ENCODE results near the gene PAM. TPM values are rescaled to one million over a fixed set of nuclear protein-coding genes. Genes with fewer than 3 reads are reported as not detected.

PAM gene
- total RNA-seq, 5 donors from 2014 or later (not counting 1 experiment from before 2014, with no cell fraction given): 17.5 to 29.2 (median 23.3) TPM

DNA sequence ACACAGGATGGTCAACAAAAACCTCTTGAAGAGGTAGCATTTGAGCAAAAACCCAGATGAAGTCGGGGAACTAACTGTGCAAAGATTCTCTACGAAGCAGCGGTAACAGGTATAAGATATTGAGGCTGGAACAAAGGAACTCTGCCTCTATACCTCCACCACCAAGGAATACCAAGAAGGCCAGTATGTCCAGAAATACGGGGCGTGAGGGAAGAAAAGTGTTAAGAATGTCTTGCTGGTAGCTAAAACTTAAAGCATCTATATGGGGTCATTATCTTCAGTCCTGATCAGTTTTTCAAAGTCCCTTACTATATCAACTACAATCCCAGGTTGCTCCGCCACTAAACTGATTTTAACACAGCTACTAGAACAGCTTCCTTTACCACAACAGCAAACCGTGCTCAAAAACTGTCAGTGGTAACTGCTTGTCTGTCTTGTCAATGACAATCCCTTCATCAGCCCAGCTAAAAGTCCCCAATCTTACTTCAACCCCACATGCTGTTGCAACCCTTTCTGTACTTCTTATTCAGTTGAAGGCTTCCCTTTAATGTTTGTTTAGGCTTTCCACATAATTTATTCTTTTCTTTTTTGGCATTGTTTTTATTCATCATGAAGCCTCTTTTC is 9.4 kb downstream of the PAM start:
- H3K9me3 Mint-ChIP-seq: no peaks in the 10 kb centered on the region
- Histone ChIP-seq H3K36me3 (ENCODE audit: control insufficient read depth in 2 of 2, extremely low read depth in 1 of 2, insufficient read depth in 1 of 2, low read length in 1 of 2) (no peaks in the 10 kb centered on the region), H3K9me3 (no peaks in the 10 kb centered on the region), H3K27me3 (replicated peaks in 1 of 2; ENCODE audit: control insufficient read depth in 2 of 2, extremely low read depth in 1 of 2, insufficient read depth in 2 of 2, low read length in 1 of 2) (no peaks in the 10 kb centered on the region), H3K4me3 (ENCODE audit: control insufficient read depth in 1 of 2, extremely low read depth in 1 of 2, low read length in 1 of 2) (no peak overlapping the region), H3K27ac (ENCODE audit: low read length) (peak overlapping the region; percentile 38), H3K4me1 (ENCODE audit: control insufficient read depth in 1 of 2, extremely low read depth in 1 of 2, insufficient read depth in 2 of 2, low read length in 2 of 2) (peaks cover 0 to 18% of the 10 kb centered on the region in 2 experiments)
- 28% methylated on average over 2 of the region's 7 CpGs for WGBS (ENCODE audit: insufficient coverage)
- peaks cover 41 to 69% (median 65%) of the 10 kb centered on the region in 3 donors for H3K4me1 Mint-ChIP-seq
- peak in 3 of 4 experiments; percentile 21 to 68 (median 63) for ATAC-seq (replicated peaks in 1 of 4)
- H3K27ac Mint-ChIP-seq: peak overlapping the region; percentile 1 to 73
- CTCF ChIA-PET: interaction anchor here (0.7 to 3.9 kb wide), 5 partner anchors 9 to 375 kb away, joined by 3 to 18 read pairs (median 3); no protein-coding TSS in a partner anchor
- no peaks in the 10 kb centered on the region for H3K27me3 Mint-ChIP-seq
- POLR2A ChIA-PET: interaction anchor here in 1 of 2 donors (0.6 kb wide), 1 partner anchor 9 kb away, joined by 3 read pairs; the partner anchor contains the start of gene PAM
- no peak overlapping the region for H3K4me3 Mint-ChIP-seq
- DNase-seq: peak in 2 of 35 experiments; percentile 7 to 61
- no peaks in the 10 kb centered on the region for H3K36me3 Mint-ChIP-seq

GRCh38 chr5:102765350-102765749 is 10.2 kb downstream of the PAM start:
- CTCF ChIA-PET: interaction anchor here in 1 of 2 donors (3.9 kb wide), 1 partner anchor 16 kb away, joined by 18 read pairs; no protein-coding TSS in a partner anchor
- DNase-seq: no peak
- H3K4me1 ChIP-seq (ENCODE audit: control insufficient read depth in 1 of 2, extremely low read depth in 1 of 2, insufficient read depth in 2 of 2, low read length in 2 of 2): peaks cover 0 to 18% of the 10 kb centered on the region in 2 experiments
- Mint-ChIP-seq H3K4me3 (no peak overlapping the region), H3K9me3 (no peaks in the 10 kb centered on the region), H3K27ac (peak overlapping the region; percentile 1 to 46), H3K27me3 (no peaks in the 10 kb centered on the region), H3K36me3 (no peaks in the 10 kb centered on the region), H3K4me1 (peaks cover 41 to 64% (median 58%) of the 10 kb centered on the region in 3 donors)
- no peak for ATAC-seq (replicated peaks in 1 of 4)
- peak overlapping the region; percentile 38 for H3K27ac ChIP-seq (ENCODE audit: low read length)
- no peaks in the 10 kb centered on the region for H3K36me3 ChIP-seq (ENCODE audit: control insufficient read depth in 2 of 2, extremely low read depth in 1 of 2, insufficient read depth in 1 of 2, low read length in 1 of 2)
- no peaks in the 10 kb centered on the region for H3K9me3 ChIP-seq
- no peak overlapping the region for H3K4me3 ChIP-seq (ENCODE audit: control insufficient read depth in 1 of 2, extremely low read depth in 1 of 2, low read length in 1 of 2)
- WGBS (ENCODE audit: insufficient coverage): 14% methylated on average over 1 of the region's 3 CpGs
- POLR2A ChIA-PET: no interaction called here
- H3K27me3 ChIP-seq (replicated peaks in 1 of 2; ENCODE audit: control insufficient read depth in 2 of 2, extremely low read depth in 1 of 2, insufficient read depth in 2 of 2, low read length in 1 of 2): no peaks in the 10 kb centered on the region

GRCh38 chr5:102766295-102767090 is 11.4 kb downstream of the PAM start:
- H3K9me3 Mint-ChIP-seq: no peaks in the 10 kb centered on the region
- H3K4me3 Mint-ChIP-seq: no peak overlapping the region
- peaks cover 0 to 20% of the 10 kb centered on the region in 2 experiments for H3K4me1 ChIP-seq (ENCODE audit: control insufficient read depth in 1 of 2, extremely low read depth in 1 of 2, insufficient read depth in 2 of 2, low read length in 2 of 2)
- ATAC-seq (replicated peaks in 1 of 4) (no peak), DNase-seq (no peak)
- no peak overlapping the region for H3K4me3 ChIP-seq (ENCODE audit: control insufficient read depth in 1 of 2, extremely low read depth in 1 of 2, low read length in 1 of 2)
- no peaks in the 10 kb centered on the region for H3K27me3 ChIP-seq (replicated peaks in 1 of 2; ENCODE audit: control insufficient read depth in 2 of 2, extremely low read depth in 1 of 2, insufficient read depth in 2 of 2, low read length in 1 of 2)
- no peaks in the 10 kb centered on the region for H3K36me3 ChIP-seq (ENCODE audit: control insufficient read depth in 2 of 2, extremely low read depth in 1 of 2, insufficient read depth in 1 of 2, low read length in 1 of 2)
- H3K36me3 Mint-ChIP-seq: no peaks in the 10 kb centered on the region
- H3K27ac ChIP-seq (ENCODE audit: low read length): no peak overlapping the region
- CTCF ChIA-PET: interaction anchor here in 1 of 2 donors (0.7 to 3.9 kb wide), 2 partner anchors 15 to 412 kb away, joined by 3 to 18 read pairs; no protein-coding TSS in a partner anchor
- H3K27ac Mint-ChIP-seq: no peak overlapping the region
- POLR2A ChIA-PET: no interaction called here
- WGBS (ENCODE audit: insufficient coverage): 83% methylated on average over 2 of the region's 4 CpGs
- H3K4me1 Mint-ChIP-seq: peaks cover 41 to 64% (median 59%) of the 10 kb centered on the region in 3 donors
- H3K27me3 Mint-ChIP-seq: no peaks in the 10 kb centered on the region
- no peaks in the 10 kb centered on the region for H3K9me3 ChIP-seq

DNA sequence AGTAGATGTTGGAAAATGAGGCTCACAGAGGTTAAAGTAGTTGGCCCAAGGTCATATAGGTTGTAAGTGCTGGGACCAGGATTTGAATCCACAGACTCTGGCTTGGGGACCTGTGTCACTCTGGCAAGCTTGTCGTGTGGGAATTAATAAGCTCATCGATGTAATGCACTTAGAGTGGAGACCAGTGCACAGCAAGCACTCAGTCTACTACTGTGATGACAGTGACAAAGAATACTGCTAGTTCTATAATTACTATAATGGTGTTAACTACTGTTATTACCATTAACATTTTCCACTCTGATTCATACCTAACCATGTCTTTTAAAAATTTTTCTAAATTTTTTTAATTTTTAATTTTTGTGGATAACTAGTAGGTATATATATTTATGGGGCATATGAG is 12.8 kb downstream of the PAM start:
- Histone ChIP-seq H3K36me3 (ENCODE audit: control insufficient read depth in 2 of 2, extremely low read depth in 1 of 2, insufficient read depth in 1 of 2, low read length in 1 of 2) (no peaks in the 10 kb centered on the region), H3K27ac (ENCODE audit: low read length) (no peak overlapping the region), H3K4me3 (ENCODE audit: control insufficient read depth in 1 of 2, extremely low read depth in 1 of 2, low read length in 1 of 2) (no peak overlapping the region), H3K4me1 (ENCODE audit: control insufficient read depth in 1 of 2, extremely low read depth in 1 of 2, insufficient read depth in 2 of 2, low read length in 2 of 2) (peaks cover 0 to 25% of the 10 kb centered on the region in 2 experiments), H3K27me3 (replicated peaks in 1 of 2; ENCODE audit: control insufficient read depth in 2 of 2, extremely low read depth in 1 of 2, insufficient read depth in 2 of 2, low read length in 1 of 2) (no peaks in the 10 kb centered on the region), H3K9me3 (no peaks in the 10 kb centered on the region)
- ChIA-PET CTCF (interaction anchor here in 1 of 2 donors (1.0 kb wide), 1 partner anchor 24 kb away, joined by 3 read pairs; no protein-coding TSS in a partner anchor), POLR2A (no interaction called here)
- H3K27ac Mint-ChIP-seq: no peak overlapping the region
- H3K4me3 Mint-ChIP-seq: no peak overlapping the region
- H3K36me3 Mint-ChIP-seq: no peaks in the 10 kb centered on the region
- ATAC-seq (replicated peaks in 1 of 4) (no peak), DNase-seq (no peak)
- no CpG with 5 or more reads among the region's 2 CpGs for WGBS (ENCODE audit: insufficient coverage)
- H3K27me3 Mint-ChIP-seq: no peaks in the 10 kb centered on the region
- no peaks in the 10 kb centered on the region for H3K9me3 Mint-ChIP-seq
- peaks cover 36 to 61% (median 58%) of the 10 kb centered on the region in 3 donors for H3K4me1 Mint-ChIP-seq

DNA sequence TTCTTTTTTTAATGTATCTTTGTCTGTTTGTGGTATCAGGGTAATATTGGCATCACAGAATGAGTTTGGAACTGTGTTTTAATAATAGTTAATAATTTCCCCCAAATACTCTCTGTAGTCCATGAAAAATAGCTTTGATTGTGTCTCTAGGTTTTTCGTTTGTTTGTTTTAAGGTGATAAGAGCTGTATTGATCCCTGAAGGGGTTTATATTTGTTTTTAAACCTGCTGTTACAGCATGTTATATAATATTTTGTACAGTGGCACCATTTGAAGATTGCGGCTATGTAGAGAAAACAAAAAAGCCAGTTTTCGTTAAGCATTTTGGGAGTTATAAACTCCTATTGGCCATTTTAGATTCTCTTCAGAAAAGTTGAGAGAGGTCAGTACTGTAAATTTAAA is 15.7 kb downstream of the PAM start:
- H3K4me1 Mint-ChIP-seq: peaks cover 10 to 36% (median 35%) of the 10 kb centered on the region in 3 donors
- H3K27ac ChIP-seq (ENCODE audit: low read length): no peak overlapping the region
- no peaks in the 10 kb centered on the region for H3K27me3 ChIP-seq (replicated peaks in 1 of 2; ENCODE audit: control insufficient read depth in 2 of 2, extremely low read depth in 1 of 2, insufficient read depth in 2 of 2, low read length in 1 of 2)
- no CpG with 5 or more reads among the region's 3 CpGs for WGBS (ENCODE audit: insufficient coverage)
- H3K27me3 Mint-ChIP-seq: no peaks in the 10 kb centered on the region
- no peaks in the 10 kb centered on the region for H3K36me3 ChIP-seq (ENCODE audit: control insufficient read depth in 2 of 2, extremely low read depth in 1 of 2, insufficient read depth in 1 of 2, low read length in 1 of 2)
- H3K4me1 ChIP-seq (ENCODE audit: control insufficient read depth in 1 of 2, extremely low read depth in 1 of 2, insufficient read depth in 2 of 2, low read length in 2 of 2): peaks cover 0 to 6% of the 10 kb centered on the region in 2 experiments
- no peak for DNase-seq
- no peak overlapping the region for H3K4me3 ChIP-seq (ENCODE audit: control insufficient read depth in 1 of 2, extremely low read depth in 1 of 2, low read length in 1 of 2)
- no peaks in the 10 kb centered on the region for H3K9me3 ChIP-seq
- ChIA-PET CTCF (interaction anchor here in 1 of 2 donors (1.7 kb wide), 1 partner anchor 10 kb away, joined by 6 read pairs; no protein-coding TSS in a partner anchor), POLR2A (no interaction called here)
- H3K27ac Mint-ChIP-seq: no peak overlapping the region
- H3K9me3 Mint-ChIP-seq: peaks cover 0 to 5% (median 0%) of the 10 kb centered on the region in 3 donors
- H3K4me3 Mint-ChIP-seq: no peak overlapping the region
- no peak for ATAC-seq (replicated peaks in 1 of 4)
- H3K36me3 Mint-ChIP-seq: peaks cover 3% of the 10 kb centered on the region

GRCh38 chr5:102771435-102771834 is 16.3 kb downstream of the PAM start:
- Histone ChIP-seq H3K9me3 (no peaks in the 10 kb centered on the region), H3K27me3 (replicated peaks in 1 of 2; ENCODE audit: control insufficient read depth in 2 of 2, extremely low read depth in 1 of 2, insufficient read depth in 2 of 2, low read length in 1 of 2) (no peaks in the 10 kb centered on the region), H3K4me1 (ENCODE audit: control insufficient read depth in 1 of 2, extremely low read depth in 1 of 2, insufficient read depth in 2 of 2, low read length in 2 of 2) (peaks cover 0 to 6% of the 10 kb centered on the region in 2 experiments), H3K27ac (ENCODE audit: low read length) (no peak overlapping the region), H3K36me3 (ENCODE audit: control insufficient read depth in 2 of 2, extremely low read depth in 1 of 2, insufficient read depth in 1 of 2, low read length in 1 of 2) (no peaks in the 10 kb centered on the region), H3K4me3 (ENCODE audit: control insufficient read depth in 1 of 2, extremely low read depth in 1 of 2, low read length in 1 of 2) (no peak overlapping the region)
- Mint-ChIP-seq H3K9me3 (peaks cover 0 to 5% (median 0%) of the 10 kb centered on the region in 3 donors), H3K36me3 (peaks cover 3% of the 10 kb centered on the region), H3K27ac (peak overlapping the region; percentile 25 to 62), H3K4me3 (no peak overlapping the region), H3K27me3 (no peaks in the 10 kb centered on the region), H3K4me1 (peaks cover 10 to 41% (median 38%) of the 10 kb centered on the region in 3 donors)
- CTCF ChIA-PET: interaction anchor here in 1 of 2 donors (1.7 kb wide), 1 partner anchor 9 kb away, joined by 6 read pairs; no protein-coding TSS in a partner anchor
- POLR2A ChIA-PET: no interaction called here
- DNase-seq: no peak
- ATAC-seq (replicated peaks in 1 of 4): no peak

Measured in T-cell (primary cell).